ENCODE measurements around the gene FGF2.

FGF2 gene

GRCh38 chr4:122826079-122826527 is 528 bp upstream of the FGF2 start:
- peak overlapping the region; percentile 82 for H3K4me3 ChIP-seq (replicated peaks; ENCODE audit: low read depth, low read length)
- H3K36me3 ChIP-seq (ENCODE audit: control insufficient read depth, insufficient read depth, low read length): no peaks in the 10 kb centered on the region
- DNase-seq (ENCODE audit: extremely low read depth, insufficient read length): no peak
- TF ChIP-seq, protein P1, sequence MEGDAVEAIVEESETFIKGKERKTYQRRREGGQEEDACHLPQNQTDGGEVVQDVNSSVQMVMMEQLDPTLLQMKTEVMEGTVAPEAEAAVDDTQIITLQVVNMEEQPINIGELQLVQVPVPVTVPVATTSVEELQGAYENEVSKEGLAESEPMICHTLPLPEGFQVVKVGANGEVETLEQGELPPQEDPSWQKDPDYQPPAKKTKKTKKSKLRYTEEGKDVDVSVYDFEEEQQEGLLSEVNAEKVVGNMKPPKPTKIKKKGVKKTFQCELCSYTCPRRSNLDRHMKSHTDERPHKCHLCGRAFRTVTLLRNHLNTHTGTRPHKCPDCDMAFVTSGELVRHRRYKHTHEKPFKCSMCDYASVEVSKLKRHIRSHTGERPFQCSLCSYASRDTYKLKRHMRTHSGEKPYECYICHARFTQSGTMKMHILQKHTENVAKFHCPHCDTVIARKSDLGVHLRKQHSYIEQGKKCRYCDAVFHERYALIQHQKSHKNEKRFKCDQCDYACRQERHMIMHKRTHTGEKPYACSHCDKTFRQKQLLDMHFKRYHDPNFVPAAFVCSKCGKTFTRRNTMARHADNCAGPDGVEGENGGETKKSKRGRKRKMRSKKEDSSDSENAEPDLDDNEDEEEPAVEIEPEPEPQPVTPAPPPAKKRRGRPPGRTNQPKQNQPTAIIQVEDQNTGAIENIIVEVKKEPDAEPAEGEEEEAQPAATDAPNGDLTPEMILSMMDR (IDR thresholded peaks at IDR 0.05; ENCODE audit: insufficient read depth, low read length, poor library complexity, severe bottlenecking): no peak
- no peaks in the 10 kb centered on the region for H3K27me3 ChIP-seq (replicated peaks; ENCODE audit: control insufficient read depth, insufficient read depth, low read length)

GRCh38 chr4:122827258-122827878 is 737 bp downstream of the FGF2 start:
- DNase-seq (ENCODE audit: extremely low read depth, insufficient read length): peak; percentile 85
- Histone ChIP-seq H3K36me3 (ENCODE audit: control insufficient read depth, insufficient read depth, low read length) (no peaks in the 10 kb centered on the region), H3K4me3 (replicated peaks; ENCODE audit: low read depth, low read length) (peak overlapping the region; percentile 82), H3K27me3 (replicated peaks; ENCODE audit: control insufficient read depth, insufficient read depth, low read length) (no peaks in the 10 kb centered on the region)
- TF ChIP-seq, protein P1 (IDR thresholded peaks at IDR 0.05; ENCODE audit: insufficient read depth, low read length, poor library complexity, severe bottlenecking): peak; percentile 3

GRCh38 chr4:122827879-122828601 is 1.4 kb downstream of the FGF2 start:
- Histone ChIP-seq H3K4me3 (replicated peaks; ENCODE audit: low read depth, low read length) (peak overlapping the region; percentile 82), H3K36me3 (ENCODE audit: control insufficient read depth, insufficient read depth, low read length) (no peaks in the 10 kb centered on the region), H3K27me3 (replicated peaks; ENCODE audit: control insufficient read depth, insufficient read depth, low read length) (no peaks in the 10 kb centered on the region)
- TF ChIP-seq, protein P1 (IDR thresholded peaks at IDR 0.05; ENCODE audit: insufficient read depth, low read length, poor library complexity, severe bottlenecking): peak; percentile 2
- peak; percentile 65 for DNase-seq (ENCODE audit: extremely low read depth, insufficient read length)

GRCh38 chr4:122830426-122831095 is 3.9 kb downstream of the FGF2 start:
- TF ChIP-seq, protein P1 (IDR thresholded peaks at IDR 0.05; ENCODE audit: insufficient read depth, low read length, poor library complexity, severe bottlenecking): no peak
- no peaks in the 10 kb centered on the region for H3K27me3 ChIP-seq (replicated peaks; ENCODE audit: control insufficient read depth, insufficient read depth, low read length)
- no peaks in the 10 kb centered on the region for H3K36me3 ChIP-seq (ENCODE audit: control insufficient read depth, insufficient read depth, low read length)
- no peak overlapping the region for H3K4me3 ChIP-seq (replicated peaks; ENCODE audit: low read depth, low read length)
- DNase-seq (ENCODE audit: extremely low read depth, insufficient read length): no peak

GRCh38 chr4:122831515-122832196 is 5.0 kb downstream of the FGF2 start:
- H3K36me3 ChIP-seq (ENCODE audit: control insufficient read depth, insufficient read depth, low read length): no peaks in the 10 kb centered on the region
- no peak overlapping the region for H3K4me3 ChIP-seq (replicated peaks; ENCODE audit: low read depth, low read length)

More at GRCh38 chr4:122831515-122832196, 5.0 kb downstream of the FGF2 start:
- DNase-seq (ENCODE audit: extremely low read depth, insufficient read length): no peak
- TF ChIP-seq, protein P1 (IDR thresholded peaks at IDR 0.05; ENCODE audit: insufficient read depth, low read length, poor library complexity, severe bottlenecking): no peak
- no peaks in the 10 kb centered on the region for H3K27me3 ChIP-seq (replicated peaks; ENCODE audit: control insufficient read depth, insufficient read depth, low read length)

All from GM06990 (cell line).